ENCODE results near the gene HPCAL1.

HPCAL1 gene

GRCh38 chr2:10462178-10463083, 159.7 kb downstream of the HPCAL1 start:
- H3K4me3 ChIP-seq (ENCODE audit: control insufficient read depth, low read depth, low read length) = no peak overlapping the region
- no peak for TF ChIP-seq CTCF (IDR thresholded peaks at IDR 0.05; ENCODE audit: control insufficient read depth, insufficient read depth, low read depth, low read length, missing control alignments)
- no peak for DNase-seq (ENCODE audit: low read depth)

GRCh38 chr2:10465910-10466309, 163.2 kb downstream of the HPCAL1 start:
- no peak for DNase-seq (ENCODE audit: low read depth)

GRCh38 chr2:10466801-10467200, 164.1 kb downstream of the HPCAL1 start:
- DNase-seq (ENCODE audit: low read depth) = no peak
- no peak for TF ChIP-seq CTCF (IDR thresholded peaks at IDR 0.05; ENCODE audit: control insufficient read depth, insufficient read depth, low read depth, low read length, missing control alignments)
- no peak overlapping the region for H3K4me3 ChIP-seq (ENCODE audit: control insufficient read depth, low read depth, low read length)

More at GRCh38 chr2:10465910-10466309, 163.2 kb downstream of the HPCAL1 start:
- H3K4me3 ChIP-seq (ENCODE audit: control insufficient read depth, low read depth, low read length) = no peak overlapping the region
- no peak for TF ChIP-seq CTCF (IDR thresholded peaks at IDR 0.05; ENCODE audit: control insufficient read depth, insufficient read depth, low read depth, low read length, missing control alignments)

GRCh38 chr2:10467401-10467800, 164.7 kb downstream of the HPCAL1 start:
- no peak overlapping the region for H3K4me3 ChIP-seq (ENCODE audit: control insufficient read depth, low read depth, low read length)
- DNase-seq (ENCODE audit: low read depth) = no peak
- TF ChIP-seq CTCF (IDR thresholded peaks at IDR 0.05; ENCODE audit: control insufficient read depth, insufficient read depth, low read depth, low read length, missing control alignments) = no peak

GRCh38 chr2:10469301-10469700, 166.6 kb downstream of the HPCAL1 start:
- no peak overlapping the region for H3K4me3 ChIP-seq (ENCODE audit: control insufficient read depth, low read depth, low read length)
- TF ChIP-seq CTCF (IDR thresholded peaks at IDR 0.05; ENCODE audit: control insufficient read depth, insufficient read depth, low read depth, low read length, missing control alignments) = no peak
- DNase-seq (ENCODE audit: low read depth) = no peak

- TF ChIP-seq CTCF (IDR thresholded peaks at IDR 0.05; ENCODE audit: control insufficient read depth, insufficient read depth, low read depth, low read length, missing control alignments) = no peak
- H3K4me3 ChIP-seq (ENCODE audit: control insufficient read depth, low read depth, low read length) = no peak overlapping the region
- no peak for DNase-seq (ENCODE audit: low read depth)
These were observed 167.4 kb downstream of the HPCAL1 start for GRCh38 chr2:10469955-10470608.
